ENCODE results near the gene MAP3K10. TPM values are rescaled to one million over a fixed set of nuclear protein-coding genes. Genes with fewer than 3 reads are reported as not detected.

Gene MAP3K10
- total RNA-seq, 1 donor from 2014 or later: 31.4 TPM

DNA sequence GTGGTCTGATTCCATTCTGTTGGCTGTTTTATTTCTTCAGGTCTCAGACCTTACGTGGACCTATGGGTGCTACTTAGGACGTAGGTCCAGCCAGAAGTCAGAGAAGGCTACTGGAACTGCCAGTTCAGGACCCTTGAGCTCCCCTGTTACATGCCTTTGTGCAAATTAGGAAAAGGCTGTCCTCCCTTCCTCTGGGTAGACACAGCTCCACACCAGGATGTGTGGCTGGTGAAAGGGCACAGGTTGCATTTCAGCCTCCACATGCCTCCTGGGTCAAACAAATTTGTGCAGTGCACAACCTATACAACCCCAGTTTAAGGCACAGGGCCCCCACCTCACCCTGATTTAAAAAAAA lies 43.9 kb upstream of the MAP3K10 start:
- Mint-ChIP-seq H3K4me3 (no peak overlapping the region), H3K4me1 (no peaks in the 10 kb centered on the region), H3K36me3 (no peaks in the 10 kb centered on the region), H3K9me3 (no peaks in the 10 kb centered on the region), H3K27me3 (ENCODE audit: low read depth) (peaks cover 14% of the 10 kb centered on the region), H3K27ac (no peak overlapping the region)
- no peak for DNase-seq (ENCODE audit: low spot score in 2 of 2, unreplicated experiment in 2 of 2)
- TF ChIP-seq, protein P1, sequence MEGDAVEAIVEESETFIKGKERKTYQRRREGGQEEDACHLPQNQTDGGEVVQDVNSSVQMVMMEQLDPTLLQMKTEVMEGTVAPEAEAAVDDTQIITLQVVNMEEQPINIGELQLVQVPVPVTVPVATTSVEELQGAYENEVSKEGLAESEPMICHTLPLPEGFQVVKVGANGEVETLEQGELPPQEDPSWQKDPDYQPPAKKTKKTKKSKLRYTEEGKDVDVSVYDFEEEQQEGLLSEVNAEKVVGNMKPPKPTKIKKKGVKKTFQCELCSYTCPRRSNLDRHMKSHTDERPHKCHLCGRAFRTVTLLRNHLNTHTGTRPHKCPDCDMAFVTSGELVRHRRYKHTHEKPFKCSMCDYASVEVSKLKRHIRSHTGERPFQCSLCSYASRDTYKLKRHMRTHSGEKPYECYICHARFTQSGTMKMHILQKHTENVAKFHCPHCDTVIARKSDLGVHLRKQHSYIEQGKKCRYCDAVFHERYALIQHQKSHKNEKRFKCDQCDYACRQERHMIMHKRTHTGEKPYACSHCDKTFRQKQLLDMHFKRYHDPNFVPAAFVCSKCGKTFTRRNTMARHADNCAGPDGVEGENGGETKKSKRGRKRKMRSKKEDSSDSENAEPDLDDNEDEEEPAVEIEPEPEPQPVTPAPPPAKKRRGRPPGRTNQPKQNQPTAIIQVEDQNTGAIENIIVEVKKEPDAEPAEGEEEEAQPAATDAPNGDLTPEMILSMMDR (IDR thresholded peaks at IDR 0.05; ENCODE audit: unreplicated experiment): no peak

DNA sequence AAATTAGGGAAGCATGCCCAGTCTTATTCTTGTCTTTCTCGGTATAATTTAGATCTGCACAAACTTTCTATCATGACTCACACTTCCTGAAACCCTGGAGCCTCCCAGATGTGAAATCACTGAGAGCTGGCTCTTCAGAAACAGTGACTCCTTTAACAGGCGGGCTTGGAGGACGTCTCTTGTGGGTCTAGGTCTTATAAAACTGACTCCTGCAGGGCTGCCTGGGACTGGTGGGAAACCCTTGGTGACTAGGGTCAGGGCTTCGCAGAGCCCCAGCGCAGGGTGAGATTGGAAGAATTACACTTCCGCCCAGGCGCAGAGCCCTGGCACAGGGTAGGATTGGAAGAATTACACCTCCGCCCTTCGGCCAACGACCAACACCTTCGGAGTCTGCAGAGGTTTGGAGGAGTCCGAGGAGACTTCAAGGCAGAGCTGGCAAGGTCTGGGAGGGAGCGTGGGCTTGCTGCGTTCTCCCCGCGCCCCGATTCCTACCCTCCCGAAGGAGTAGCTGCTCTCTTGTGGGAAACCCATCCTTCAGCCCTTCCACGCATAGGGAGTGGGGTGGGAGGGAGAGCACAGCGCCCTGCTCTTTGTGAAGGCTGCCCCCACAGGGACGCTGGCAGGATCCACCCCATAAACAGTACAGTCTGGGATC lies 43.4 kb upstream of the MAP3K10 start:
- Mint-ChIP-seq H3K36me3 (no peaks in the 10 kb centered on the region), H3K27ac (no peak overlapping the region), H3K27me3 (ENCODE audit: low read depth) (peaks cover 12% of the 10 kb centered on the region), H3K4me1 (no peaks in the 10 kb centered on the region), H3K9me3 (no peaks in the 10 kb centered on the region), H3K4me3 (no peak overlapping the region)
- TF ChIP-seq, protein P1 (IDR thresholded peaks at IDR 0.05; ENCODE audit: unreplicated experiment): no peak
- no peak for DNase-seq (ENCODE audit: low spot score in 2 of 2, unreplicated experiment in 2 of 2)

DNA sequence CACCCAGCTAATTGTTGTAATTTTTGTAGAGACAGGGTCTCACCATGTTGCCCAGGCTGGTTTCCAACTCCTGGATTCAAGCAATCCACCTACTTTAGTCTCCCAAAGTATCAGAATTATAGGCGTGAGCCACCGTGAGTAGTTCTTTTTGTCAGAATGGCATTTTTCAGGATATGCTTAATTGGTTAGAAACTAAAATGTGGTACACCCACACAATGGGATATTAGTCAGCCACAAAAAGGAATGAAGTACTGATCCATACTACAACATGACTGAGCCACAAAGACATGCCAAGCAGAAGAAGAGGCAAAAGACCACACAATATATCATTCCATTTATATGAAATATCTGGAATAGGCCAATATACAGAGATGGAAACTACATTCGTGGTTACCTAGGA lies 41.7 kb upstream of the MAP3K10 start:
- Mint-ChIP-seq H3K9me3 (no peaks in the 10 kb centered on the region), H3K36me3 (no peaks in the 10 kb centered on the region), H3K27me3 (ENCODE audit: low read depth) (peaks cover 12% of the 10 kb centered on the region), H3K4me3 (no peak overlapping the region), H3K4me1 (no peaks in the 10 kb centered on the region), H3K27ac (no peak overlapping the region)
- DNase-seq (ENCODE audit: low spot score in 2 of 2, unreplicated experiment in 2 of 2): no peak
- TF ChIP-seq, protein P1 (IDR thresholded peaks at IDR 0.05; ENCODE audit: unreplicated experiment): no peak

DNA sequence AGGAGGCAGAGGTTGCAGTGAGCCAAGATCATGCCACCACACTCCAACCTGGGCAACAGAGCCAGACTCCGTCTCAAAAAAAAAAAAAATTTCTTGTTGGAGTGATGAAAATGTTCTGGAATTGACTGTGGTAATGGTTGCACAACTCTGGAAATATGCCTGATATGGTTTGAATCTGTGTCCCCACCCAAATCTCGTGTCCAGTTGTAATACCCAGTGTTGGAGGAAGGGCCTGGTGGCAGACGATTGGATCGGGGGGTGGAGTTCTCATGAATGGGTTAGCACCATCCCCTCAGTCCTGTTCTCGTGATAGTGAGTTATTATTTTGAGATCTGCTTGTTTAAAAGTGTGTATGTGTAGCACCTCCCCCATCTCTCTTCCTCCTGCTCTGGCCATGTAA lies 41.1 kb upstream of the MAP3K10 start:
- TF ChIP-seq, protein P1 (IDR thresholded peaks at IDR 0.05; ENCODE audit: unreplicated experiment): no peak
- Mint-ChIP-seq H3K4me3 (no peak overlapping the region), H3K9me3 (no peaks in the 10 kb centered on the region), H3K27ac (no peak overlapping the region), H3K27me3 (ENCODE audit: low read depth) (peaks cover 11% of the 10 kb centered on the region), H3K4me1 (no peaks in the 10 kb centered on the region), H3K36me3 (no peaks in the 10 kb centered on the region)
- no peak for DNase-seq (ENCODE audit: low spot score in 2 of 2, unreplicated experiment in 2 of 2)

DNA sequence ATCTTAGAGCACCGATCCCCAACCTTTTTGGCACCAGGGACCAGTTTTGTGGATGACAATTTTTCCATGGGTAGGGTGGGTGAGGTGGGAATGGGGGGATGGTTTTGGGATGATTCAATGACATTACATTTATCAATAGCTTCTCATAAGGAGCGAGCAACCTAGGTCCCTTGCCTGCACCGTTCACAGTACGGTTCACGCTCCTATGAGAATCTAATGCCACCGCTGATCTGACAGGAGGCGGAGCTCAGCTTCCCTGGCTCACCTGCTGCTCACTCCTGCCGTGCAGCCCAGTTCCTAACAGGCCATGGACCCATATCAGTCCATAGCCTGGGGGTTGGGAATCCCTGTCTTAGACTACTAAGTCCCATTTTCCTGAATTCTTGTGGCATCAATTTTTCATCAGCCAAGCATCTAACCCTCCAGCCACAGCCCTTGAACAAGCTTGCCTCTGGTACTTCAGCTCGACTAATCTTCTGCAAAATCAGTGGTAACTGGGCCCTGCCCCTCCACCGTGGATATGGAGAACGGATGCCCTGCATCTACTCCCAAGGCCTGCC lies 37.0 kb upstream of the MAP3K10 start:
- Mint-ChIP-seq H3K4me1 (no peaks in the 10 kb centered on the region), H3K9me3 (no peaks in the 10 kb centered on the region), H3K4me3 (no peak overlapping the region), H3K27ac (no peak overlapping the region), H3K36me3 (no peaks in the 10 kb centered on the region), H3K27me3 (ENCODE audit: low read depth) (peaks cover 7% of the 10 kb centered on the region)
- TF ChIP-seq, protein P1 (IDR thresholded peaks at IDR 0.05; ENCODE audit: unreplicated experiment): no peak
- no peak for DNase-seq (ENCODE audit: low spot score in 2 of 2, unreplicated experiment in 2 of 2)
